Measurements from ENCODE around the gene HNRNPM. TPM values are rescaled to one million over a fixed set of nuclear protein-coding genes. Genes with fewer than 3 reads are reported as not detected.

The HNRNPM gene
- total and polyA plus RNA-seq, 2 donors (not counting 1 experiment from before 2014, with no cell fraction given): 137 to 221 TPM

GRCh38 chr19:8505680-8506401 lies 61.1 kb downstream of the HNRNPM start:
- Mint-ChIP-seq H3K4me3 (peak overlapping the region; percentile 93), H3K27ac (peak overlapping the region; percentile 68), H3K9me3 (ENCODE audit: insufficient read depth) (no peaks in the 10 kb centered on the region), H3K27me3 (no peaks in the 10 kb centered on the region), H3K4me1 (peaks cover 9% of the 10 kb centered on the region)
- peak overlapping the region; percentile 98 for H3K4me2 ChIP-seq (replicated peaks; ENCODE audit: low read depth, low read length, poor library complexity, severe bottlenecking)
- peak overlapping the region in 4 of 5 experiments; percentile 64 to 72 (median 68) for H3K4me3 ChIP-seq (ENCODE audit: control extremely low read depth in 1 of 5, extremely low read depth in 1 of 5, insufficient read depth in 1 of 5, low read depth in 2 of 5, low read length in 4 of 5)
- peak overlapping the region; percentile 71 for H3K9ac ChIP-seq (ENCODE audit: low read length)
- H2AFZ ChIP-seq (ENCODE audit: insufficient read depth, low read depth, low read length, poor library complexity, severe bottlenecking): peak overlapping the region; percentile 88
- peaks cover 0 to 10% (median 2%) of the 10 kb centered on the region in 4 experiments for H3K27me3 ChIP-seq (replicated peaks in 1 of 4; ENCODE audit: control extremely low read depth in 1 of 4, control insufficient read depth in 3 of 4, insufficient read depth in 4 of 4, low read length in 3 of 4)
- H4K20me1 ChIP-seq (ENCODE audit: control insufficient read depth, insufficient read depth, low read length, poor library complexity, severe bottlenecking): no peaks in the 10 kb centered on the region
- DNase-seq: peak; percentile 82
- no peak for TF ChIP-seq EZH2 (IDR thresholded peaks at IDR 0.05; ENCODE audit: borderline replicate concordance, insufficient read depth, low read depth, low read length, poor library complexity, severe bottlenecking)
- TF ChIP-seq CTCF (IDR thresholded peaks at IDR 0.05): peak; percentile 73
- H3K27ac ChIP-seq (ENCODE audit: low read length in 2 of 2): no peak overlapping the region
- H3K79me2 ChIP-seq (ENCODE audit: control insufficient read depth, insufficient read depth, low read length): no peaks in the 10 kb centered on the region
- CTCF ChIA-PET: interaction anchor here (0.5 to 3.8 kb wide), 17 partner anchors 11 to 455 kb away, joined by 3 to 38 read pairs (median 4); partner anchors contain the start of genes HNRNPM, MARCHF2, MYO1F and NDUFA7
- intact Hi-C loops (cut with micrococcal nuclease): loop anchor here (1.0 kb wide), 2 partner anchors 7 to 152 kb away; no protein-coding TSS in a partner anchor
- under 1% methylated on average over 55 of the region's 56 CpGs for WGBS (ENCODE audit: insufficient coverage)
- H3K4me1 ChIP-seq (ENCODE audit: control insufficient read depth in 2 of 2, insufficient read depth in 2 of 2, low read length in 2 of 2): peaks cover 0 to 24% of the 10 kb centered on the region in 2 donors
- H3K9me3 ChIP-seq (ENCODE audit: control extremely low read depth in 1 of 3, control insufficient read depth in 2 of 3, insufficient read depth in 1 of 3, low read length in 2 of 3): no peaks in the 10 kb centered on the region
- peak; percentile 78 for ATAC-seq (ENCODE audit: low read depth)
- POLR2A ChIA-PET: interaction anchor here (0.5 to 1.3 kb wide), 6 partner anchors 8 to 153 kb away, joined by 3 to 7 read pairs (median 3); partner anchors contain the start of genes MARCHF2 and ZNF414
- no peaks in the 10 kb centered on the region for H3K36me3 ChIP-seq (replicated peaks in 1 of 2; ENCODE audit: control extremely low read depth in 1 of 2, control insufficient read depth in 1 of 2, extremely low read depth in 1 of 2, insufficient read depth in 2 of 2, low read length in 1 of 2)

Data from B cell (primary cell).